Loucy (cell line): ENCODE measurements around the gene ATG16L2.

Experiments
- H2AFZ ChIP-seq: fragments of 200-600 bp; sonication (generic); 2 replicates; pipeline ENCODE4 v1.6.0; 2016; ENCODE audit warnings: antibody characterized with exemption, mild to moderate bottlenecking, low read length, moderate library complexity
- H3F3A ChIP-seq: fragments of 200-600 bp; 2 replicates; pipeline ENCODE4 v1.6.0; 2016; ENCODE audit warnings: antibody characterized with exemption, low read depth, mild to moderate bottlenecking
- H3K27me3 ChIP-seq: fragments of 200-600 bp; sonication (generic); 2 replicates; pipeline ENCODE4 v1.6.1; 2014; ENCODE audit warnings: low read length, mild to moderate bottlenecking; ENCODE audit not compliant: insufficient read depth, poor library complexity, severe bottlenecking
- H3K36me3 ChIP-seq: fragments of 200-600 bp; sonication (generic); 2 replicates; pipeline ENCODE4 v1.6.1; 2016; ENCODE audit warnings: low read length; ENCODE audit not compliant: insufficient read depth
- H3K4me1 ChIP-seq: fragments of 200-600 bp; sonication (generic); 2 replicates; pipeline ENCODE4 v1.5.1; 2014; ENCODE audit warnings: low read length, mild to moderate bottlenecking; ENCODE audit not compliant: insufficient read depth, poor library complexity, severe bottlenecking
- H3K4me2 ChIP-seq: fragments of 200-600 bp; sonication (generic); 2 replicates; pipeline ENCODE4 v1.6.0; 2014; ENCODE audit warnings: antibody characterized with exemption, low read length, low read depth, mild to moderate bottlenecking; ENCODE audit not compliant: poor library complexity, severe bottlenecking
- H3K4me3 ChIP-seq: fragments of 200-600 bp; sonication (generic); 2 replicates; pipeline ENCODE4 v1.5.1; 2014; ENCODE audit warnings: low read length, mild to moderate bottlenecking, mixed read lengths; ENCODE audit not compliant: poor library complexity, severe bottlenecking
- H3K79me2 ChIP-seq: fragments of 200-600 bp; sonication (generic); 2 replicates; pipeline ENCODE4 v1.6.1; 2014; ENCODE audit warnings: low read length; ENCODE audit not compliant: insufficient read depth
- H3K9ac ChIP-seq: fragments of 200-600 bp; sonication (generic); 2 replicates; pipeline ENCODE4 v1.6.0; 2014; ENCODE audit warnings: mild to moderate bottlenecking, low read depth, low read length, moderate library complexity; ENCODE audit not compliant: poor library complexity, severe bottlenecking
- H3K9me2 ChIP-seq: fragments of 200-600 bp; sonication (generic); replicated peaks from 2 replicates; pipeline ENCODE4 v1.6.1; 2016; ENCODE audit warnings: low read depth, low read length, mixed read lengths
- H3K9me3 ChIP-seq: fragments of 200-600 bp; sonication (generic); 2 replicates; pipeline ENCODE4 v1.6.1; 2014; ENCODE audit warnings: mild to moderate bottlenecking, antibody characterized with exemption, low read length, low read depth; ENCODE audit not compliant: insufficient read depth
- H4K20me1 ChIP-seq: fragments of 200-600 bp; sonication (generic); 2 replicates; pipeline ENCODE4 v1.6.0; 2014; ENCODE audit warnings: antibody characterized with exemption, low read length, mild to moderate bottlenecking; ENCODE audit not compliant: insufficient read depth, poor library complexity, severe bottlenecking
- CTCF ChIP-seq: fragments of 200-600 bp; sonication (generic); conservative IDR thresholded peaks from 2 replicates; pipeline ENCODE4 v1.5.1; 2014; ENCODE audit warnings: mild to moderate bottlenecking, antibody characterized with exemption, low read length
- EZH2phosphoT487 ChIP-seq: fragments of 200-600 bp; IDR thresholded peaks from 2 replicates; pipeline ENCODE4 v1.6.1; 2018; ENCODE audit warnings: antibody characterized with exemption, mild to moderate bottlenecking, moderate library complexity, borderline replicate concordance

Gene ATG16L2

GRCh38 chr11:72829884-72830533, 15.8 kb downstream of the ATG16L2 start:
- Histone ChIP-seq H3K4me3 (no peak overlapping the region), H3F3A (no peaks in the 10 kb centered on the region), H3K9ac (no peak overlapping the region), H3K27me3 (no peaks in the 10 kb centered on the region), H3K4me2 (no peak overlapping the region), H3K36me3 (peaks cover 37% of the 10 kb centered on the region; the same call in 1 of the 2 replicates), H3K9me3 (no peaks in the 10 kb centered on the region), H4K20me1 (no peaks in the 10 kb centered on the region), H3K9me2 (no peaks in the 10 kb centered on the region), H2AFZ (no peak overlapping the region), H3K4me1 (no peaks in the 10 kb centered on the region), H3K79me2 (no peaks in the 10 kb centered on the region)
- no peak for TF ChIP-seq CTCF

- peaks cover 51% of the 10 kb centered on the region; the same call in 1 of the 2 replicates for H3K36me3 ChIP-seq
- H3K9me3 ChIP-seq: no peaks in the 10 kb centered on the region
- no peaks in the 10 kb centered on the region for H3K4me1 ChIP-seq
- no peak overlapping the region for H2AFZ ChIP-seq
- no peaks in the 10 kb centered on the region for H4K20me1 ChIP-seq
- no peak overlapping the region for H3K4me3 ChIP-seq
- no peak overlapping the region for H3K9ac ChIP-seq
- no peaks in the 10 kb centered on the region for H3K27me3 ChIP-seq
- no peaks in the 10 kb centered on the region for H3K79me2 ChIP-seq
- no peak overlapping the region for H3K4me2 ChIP-seq
- H3K9me2 ChIP-seq: no peaks in the 10 kb centered on the region
- TF ChIP-seq CTCF (peak; percentile 88), EZH2phosphoT487 (no peak)
- H3F3A ChIP-seq: no peaks in the 10 kb centered on the region
These were observed 17.5 kb downstream of the ATG16L2 start for GRCh38 chr11:72831521-72832300.

- Histone ChIP-seq H3K4me1 (no peaks in the 10 kb centered on the region), H4K20me1 (no peaks in the 10 kb centered on the region), H3K4me3 (no peak overlapping the region), H3K79me2 (no peaks in the 10 kb centered on the region), H3F3A (no peaks in the 10 kb centered on the region), H3K9me3 (no peaks in the 10 kb centered on the region), H3K4me2 (no peak overlapping the region), H3K27me3 (no peaks in the 10 kb centered on the region), H3K36me3 (peaks cover 58% of the 10 kb centered on the region; the same call in 1 of the 2 replicates), H3K9ac (no peak overlapping the region), H3K9me2 (no peaks in the 10 kb centered on the region), H2AFZ (no peak overlapping the region)
- TF ChIP-seq CTCF: no peak
- no peak for TF ChIP-seq EZH2phosphoT487
These were observed 18.3 kb downstream of the ATG16L2 start for GRCh38 chr11:72832301-72833082.
